Measurements from ENCODE around the gene CNPPD1. TPM values are rescaled to one million over a fixed set of nuclear protein-coding genes. Genes with fewer than 3 reads are reported as not detected.

The CNPPD1 gene
- total RNA-seq, 1 experiment from 2014 or later, result 62.9 TPM

- no peaks in the 10 kb centered on the region for H3K36me3 ChIP-seq (ENCODE audit: control insufficient read depth, insufficient read depth, low read length)
- Mint-ChIP-seq H3K36me3 (ENCODE audit: insufficient read depth, unreplicated experiment) (peaks cover 6% of the 10 kb centered on the region), H3K4me1 (ENCODE audit: low read depth, unreplicated experiment) (peaks cover 50% of the 10 kb centered on the region), H3K27ac (ENCODE audit: unreplicated experiment) (peak overlapping the region; percentile 25), H3K9me3 (ENCODE audit: unreplicated experiment) (no peaks in the 10 kb centered on the region), H3K4me3 (ENCODE audit: unreplicated experiment) (peak overlapping the region; percentile 53), H3K27me3 (ENCODE audit: insufficient read depth, unreplicated experiment) (no peaks in the 10 kb centered on the region)
- no peak overlapping the region for H3K4me3 ChIP-seq (ENCODE audit: low read depth, low read length)
- H3K27me3 ChIP-seq (replicated peaks; ENCODE audit: control insufficient read depth, insufficient read depth, low read length), result no peaks in the 10 kb centered on the region
- no TSS peak for BruUV-seq (replicated peaks)
- CTCF ChIA-PET, result interaction anchor here (0.5 to 3.4 kb wide), 8 partner anchors 30 to 170 kb away, joined by 4 to 20 read pairs (median 6); no protein-coding TSS in a partner anchor
- POLR2A ChIA-PET, result interaction anchor here (0.6 to 1.2 kb wide), 3 partner anchors 15 to 75 kb away, joined by 3 read pairs; no protein-coding TSS in a partner anchor
- intact Hi-C loops (cut with micrococcal nuclease; ENCODE audit: unreplicated experiment), result no loop called here
- peaks cover 73% of the 10 kb centered on the region for H3K4me1 ChIP-seq
- peak; percentile 57 to 85 for DNase-seq
- no peak for TF ChIP-seq CTCF (IDR thresholded peaks at IDR 0.05; ENCODE audit: insufficient read depth in 1 of 2, low read depth in 1 of 2, low read length in 1 of 2, severe bottlenecking in 1 of 2, unreplicated experiment in 1 of 2)
- H3K9me3 ChIP-seq, result no peaks in the 10 kb centered on the region
Measured at GRCh38 chr2:219125225-219125885, 51.4 kb downstream of the CNPPD1 start.

GRCh38 chr2:219124381-219125110, 52.2 kb downstream of the CNPPD1 start:
- TF ChIP-seq CTCF (IDR thresholded peaks at IDR 0.05; ENCODE audit: insufficient read depth in 1 of 2, low read depth in 1 of 2, low read length in 1 of 2, severe bottlenecking in 1 of 2, unreplicated experiment in 1 of 2), result no peak
- Mint-ChIP-seq H3K9me3 (ENCODE audit: unreplicated experiment) (no peaks in the 10 kb centered on the region), H3K36me3 (ENCODE audit: insufficient read depth, unreplicated experiment) (peaks cover 6% of the 10 kb centered on the region), H3K27me3 (ENCODE audit: insufficient read depth, unreplicated experiment) (no peaks in the 10 kb centered on the region), H3K4me1 (ENCODE audit: low read depth, unreplicated experiment) (peaks cover 58% of the 10 kb centered on the region), H3K27ac (ENCODE audit: unreplicated experiment) (peak overlapping the region; percentile 25), H3K4me3 (ENCODE audit: unreplicated experiment) (peak overlapping the region; percentile 53)
- Histone ChIP-seq H3K4me3 (ENCODE audit: low read depth, low read length) (no peak overlapping the region), H3K4me1 (peaks cover 73% of the 10 kb centered on the region), H3K27me3 (replicated peaks; ENCODE audit: control insufficient read depth, insufficient read depth, low read length) (no peaks in the 10 kb centered on the region), H3K36me3 (ENCODE audit: control insufficient read depth, insufficient read depth, low read length) (no peaks in the 10 kb centered on the region), H3K9me3 (no peaks in the 10 kb centered on the region)
- intact Hi-C loops (cut with micrococcal nuclease; ENCODE audit: unreplicated experiment), result loop anchor here (1.0 kb wide), 2 partner anchors 31 to 51 kb away; no protein-coding TSS in a partner anchor
- CTCF ChIA-PET, result interaction anchor here (0.5 to 3.4 kb wide), 11 partner anchors 20 to 171 kb away, joined by 3 to 20 read pairs (median 5); no protein-coding TSS in a partner anchor
- DNase-seq, result peak; percentile 74 to 92
- BruUV-seq (replicated peaks), result no TSS peak
- POLR2A ChIA-PET, result interaction anchor here (0.6 to 1.2 kb wide), 4 partner anchors 14 to 725 kb away, joined by 3 read pairs; no protein-coding TSS in a partner anchor
